ENCODE measurements around the gene C6orf120.

C6orf120 gene

GRCh38 chr6:169667716-169668115 lies 34.2 kb upstream of the C6orf120 start:
- DNase-seq (ENCODE audit: extremely low read depth, low read depth), result no peak
- TF ChIP-seq, protein P1, sequence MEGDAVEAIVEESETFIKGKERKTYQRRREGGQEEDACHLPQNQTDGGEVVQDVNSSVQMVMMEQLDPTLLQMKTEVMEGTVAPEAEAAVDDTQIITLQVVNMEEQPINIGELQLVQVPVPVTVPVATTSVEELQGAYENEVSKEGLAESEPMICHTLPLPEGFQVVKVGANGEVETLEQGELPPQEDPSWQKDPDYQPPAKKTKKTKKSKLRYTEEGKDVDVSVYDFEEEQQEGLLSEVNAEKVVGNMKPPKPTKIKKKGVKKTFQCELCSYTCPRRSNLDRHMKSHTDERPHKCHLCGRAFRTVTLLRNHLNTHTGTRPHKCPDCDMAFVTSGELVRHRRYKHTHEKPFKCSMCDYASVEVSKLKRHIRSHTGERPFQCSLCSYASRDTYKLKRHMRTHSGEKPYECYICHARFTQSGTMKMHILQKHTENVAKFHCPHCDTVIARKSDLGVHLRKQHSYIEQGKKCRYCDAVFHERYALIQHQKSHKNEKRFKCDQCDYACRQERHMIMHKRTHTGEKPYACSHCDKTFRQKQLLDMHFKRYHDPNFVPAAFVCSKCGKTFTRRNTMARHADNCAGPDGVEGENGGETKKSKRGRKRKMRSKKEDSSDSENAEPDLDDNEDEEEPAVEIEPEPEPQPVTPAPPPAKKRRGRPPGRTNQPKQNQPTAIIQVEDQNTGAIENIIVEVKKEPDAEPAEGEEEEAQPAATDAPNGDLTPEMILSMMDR (IDR thresholded peaks at IDR 0.05; ENCODE audit: low read depth, low read length), result no peak

- TF ChIP-seq, protein P1 (IDR thresholded peaks at IDR 0.05; ENCODE audit: low read depth, low read length), result no peak
Observed at GRCh38 chr6:169668203-169668847, 33.6 kb upstream of the C6orf120 start.

GRCh38 chr6:169669147-169669546 lies 32.8 kb upstream of the C6orf120 start:
- TF ChIP-seq, protein P1 (IDR thresholded peaks at IDR 0.05; ENCODE audit: low read depth, low read length), result no peak
- DNase-seq (ENCODE audit: extremely low read depth, low read depth), result no peak

More at GRCh38 chr6:169668203-169668847, 33.6 kb upstream of the C6orf120 start:
- no peak for DNase-seq (ENCODE audit: extremely low read depth, low read depth)

DNA sequence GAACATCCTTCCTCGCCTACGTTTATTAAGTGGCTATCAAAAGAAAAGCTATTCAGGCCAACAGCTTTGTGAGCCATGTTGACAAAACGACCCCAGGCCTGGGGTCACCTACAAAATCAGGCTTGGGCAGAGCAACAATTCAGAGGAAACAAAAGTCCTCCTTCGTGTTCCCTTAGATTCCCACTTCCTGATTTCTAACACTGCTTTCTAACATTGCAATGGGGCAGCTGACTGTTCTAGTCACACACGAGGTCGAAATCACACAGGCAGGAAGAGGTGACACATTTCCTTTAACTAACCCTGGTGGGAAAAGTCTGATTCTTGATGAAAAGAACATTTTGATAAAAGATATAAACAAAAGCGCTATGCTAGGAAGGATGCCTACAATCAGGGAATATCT lies 32.0 kb upstream of the C6orf120 start:
- DNase-seq (ENCODE audit: extremely low read depth, low read depth), result no peak
- TF ChIP-seq, protein P1 (IDR thresholded peaks at IDR 0.05; ENCODE audit: low read depth, low read length), result no peak

DNA sequence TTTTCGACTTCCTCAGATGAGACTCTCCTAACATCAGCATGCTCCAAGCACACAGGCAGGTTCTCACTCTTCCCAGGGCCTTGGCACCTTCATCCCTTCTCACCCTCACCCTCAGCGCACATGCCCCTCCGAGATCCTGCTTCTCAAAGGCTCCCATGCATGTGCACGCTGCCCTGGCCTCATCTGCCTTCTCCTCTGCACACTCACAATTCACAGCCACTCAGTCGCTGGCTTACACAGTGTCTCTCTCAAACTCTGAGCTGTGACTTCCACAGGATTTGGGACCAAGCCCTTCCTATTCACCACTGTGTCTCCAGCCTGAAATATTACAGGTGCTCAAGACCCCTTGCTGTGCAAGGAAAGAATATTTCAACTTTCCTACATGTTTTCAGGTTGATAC lies 30.4 kb upstream of the C6orf120 start:
- TF ChIP-seq, protein P1 (IDR thresholded peaks at IDR 0.05; ENCODE audit: low read depth, low read length), result no peak
- no peak for DNase-seq (ENCODE audit: extremely low read depth, low read depth)

DNA sequence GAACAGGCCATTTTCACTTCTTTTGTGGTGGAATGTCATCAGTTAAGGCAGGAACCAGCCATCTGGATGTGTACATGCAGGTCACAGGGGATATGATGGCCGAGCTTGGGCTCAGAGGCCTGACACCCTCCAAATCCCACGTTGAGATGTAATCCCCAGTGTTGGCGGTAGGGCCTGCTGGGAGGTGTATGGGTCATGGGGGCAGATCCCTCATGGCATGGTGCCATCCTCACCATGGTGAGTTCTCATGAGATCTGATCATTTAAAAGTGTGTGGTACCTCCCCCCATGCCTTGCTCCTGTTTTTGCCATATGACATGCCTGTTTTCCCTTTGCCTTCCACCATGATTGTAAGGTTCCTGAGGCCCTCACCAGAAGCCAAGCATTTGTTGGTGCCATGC lies 26.9 kb upstream of the C6orf120 start:
- TF ChIP-seq, protein P1 (IDR thresholded peaks at IDR 0.05; ENCODE audit: low read depth, low read length), result no peak
- no peak for DNase-seq (ENCODE audit: extremely low read depth, low read depth)

- DNase-seq (ENCODE audit: extremely low read depth, low read depth), result no peak
- TF ChIP-seq, protein P1 (IDR thresholded peaks at IDR 0.05; ENCODE audit: low read depth, low read length), result no peak
Observed at GRCh38 chr6:169677096-169677495, 24.8 kb upstream of the C6orf120 start.
